GM18526 (cell line): ENCODE data around the gene ADGRD2.

Source experiments
- POLR2A ChIP-seq: IDR thresholded peaks from 3 replicates; pipeline ENCODE4 v1.6.1; 2011; ENCODE audit not compliant: insufficient read length; ENCODE audit errors: extremely low read depth

The ADGRD2 gene

DNA sequence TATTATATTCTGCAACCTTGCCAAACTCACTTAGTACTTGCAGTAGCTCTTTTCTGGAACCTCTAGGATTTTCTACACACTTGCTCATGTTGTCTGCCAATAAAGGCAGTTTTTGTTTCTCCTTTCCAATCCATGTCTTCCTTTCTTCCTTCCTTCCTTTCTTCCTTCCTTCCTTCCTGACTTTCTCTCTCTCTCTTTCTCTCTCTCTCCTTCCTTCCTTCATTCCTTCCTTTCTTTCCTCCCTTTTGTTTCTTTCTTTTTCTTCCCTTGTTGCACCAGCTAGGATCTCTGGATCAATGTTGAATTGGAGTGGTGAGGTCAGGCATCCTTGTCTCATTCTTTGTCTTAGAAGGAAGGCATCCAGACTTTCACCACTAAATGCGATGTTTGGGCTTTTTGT lies 12.5 kb downstream of the ADGRD2 start:
- no peak for TF ChIP-seq POLR2A

DNA sequence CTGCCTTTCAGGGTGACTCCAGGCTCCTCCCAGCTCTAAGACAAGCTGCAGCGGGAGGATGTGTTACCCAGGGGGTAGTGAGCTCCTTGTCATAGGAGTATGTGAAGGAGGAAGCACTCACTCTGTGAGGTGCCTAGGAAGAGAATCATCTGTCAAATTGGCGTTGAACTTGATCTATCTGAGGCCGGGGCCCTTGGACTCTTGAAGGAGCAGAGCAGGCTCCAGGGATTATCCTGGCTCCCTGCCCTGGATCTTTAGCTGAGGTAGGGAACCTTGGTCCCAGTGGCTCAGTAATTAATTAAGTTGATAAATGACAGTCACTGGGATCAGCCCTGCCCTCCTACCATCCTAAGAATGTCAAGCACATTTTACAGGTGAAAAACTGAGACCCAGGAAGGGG lies 15.5 kb downstream of the ADGRD2 start:
- no peak for TF ChIP-seq POLR2A

GRCh38 chr9:124467410-124468060 lies 17.3 kb downstream of the ADGRD2 start:
- no peak for TF ChIP-seq POLR2A

GRCh38 chr9:124468061-124468740 lies 17.9 kb downstream of the ADGRD2 start:
- TF ChIP-seq POLR2A = no peak

- no peak for TF ChIP-seq POLR2A
Measured at GRCh38 chr9:124469011-124469832, 19.0 kb downstream of the ADGRD2 start.

DNA sequence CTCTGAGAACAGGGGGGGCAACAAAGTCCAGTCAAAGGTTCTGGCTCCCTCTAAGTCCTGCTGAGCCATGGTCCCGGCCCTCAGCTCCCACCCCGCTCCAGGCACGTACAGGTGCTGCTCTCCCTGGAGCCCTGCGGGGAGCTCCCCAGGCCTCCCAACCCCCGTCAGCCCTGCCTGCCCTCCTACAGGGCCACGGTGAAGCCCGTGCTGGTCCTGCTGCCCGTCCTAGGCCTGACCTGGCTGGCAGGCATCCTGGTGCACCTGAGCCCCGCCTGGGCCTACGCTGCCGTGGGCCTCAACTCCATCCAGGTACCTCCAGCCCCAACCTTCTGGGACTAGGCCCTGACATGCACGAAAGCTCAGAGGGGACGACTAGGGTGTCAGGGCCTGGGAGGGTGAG lies 20.1 kb downstream of the ADGRD2 start:
- TF ChIP-seq POLR2A = no peak

DNA sequence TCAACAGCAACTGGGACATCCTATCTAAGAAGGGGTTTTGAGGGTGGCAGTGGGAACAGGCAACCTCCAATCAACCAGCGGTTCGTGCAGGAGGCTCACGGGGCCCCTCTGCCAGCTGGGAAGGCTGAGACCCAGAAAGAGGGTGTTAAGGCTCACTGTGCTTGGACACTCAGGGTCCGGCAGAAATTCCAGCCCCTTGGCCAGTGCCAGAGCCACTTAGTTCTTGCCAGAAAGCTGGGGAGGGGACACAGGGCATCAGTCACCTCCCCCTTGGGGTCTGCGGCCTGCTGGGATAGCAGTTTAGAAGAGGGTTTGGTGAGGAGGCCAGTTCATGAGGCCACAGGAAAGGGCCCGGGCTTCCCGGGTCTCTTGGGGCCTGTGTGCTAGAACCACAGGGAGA lies 20.5 kb downstream of the ADGRD2 start:
- no peak for TF ChIP-seq POLR2A

GRCh38 chr9:124471761-124472160 lies 21.5 kb downstream of the ADGRD2 start:
- TF ChIP-seq POLR2A = no peak

DNA sequence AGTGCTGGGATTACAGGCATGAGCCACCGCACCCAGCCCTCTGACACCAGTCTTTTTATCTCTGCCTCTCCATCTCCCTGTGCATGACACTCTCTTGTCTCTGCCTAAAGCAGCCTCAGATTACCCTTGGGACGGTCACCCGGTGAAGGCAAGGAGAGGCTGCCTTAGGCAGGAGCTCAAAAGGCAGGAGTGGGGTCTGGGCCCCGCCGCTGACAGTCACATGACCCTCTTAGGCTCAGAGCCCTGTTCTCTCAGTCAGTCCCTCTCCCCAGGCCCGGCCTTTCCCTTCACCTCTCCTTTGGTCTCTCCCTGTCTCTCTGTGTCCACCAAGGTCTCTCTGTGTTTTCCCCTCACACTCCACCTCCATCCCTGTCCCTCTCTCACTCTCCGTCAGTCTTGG lies 22.5 kb downstream of the ADGRD2 start:
- TF ChIP-seq POLR2A = no peak

DNA sequence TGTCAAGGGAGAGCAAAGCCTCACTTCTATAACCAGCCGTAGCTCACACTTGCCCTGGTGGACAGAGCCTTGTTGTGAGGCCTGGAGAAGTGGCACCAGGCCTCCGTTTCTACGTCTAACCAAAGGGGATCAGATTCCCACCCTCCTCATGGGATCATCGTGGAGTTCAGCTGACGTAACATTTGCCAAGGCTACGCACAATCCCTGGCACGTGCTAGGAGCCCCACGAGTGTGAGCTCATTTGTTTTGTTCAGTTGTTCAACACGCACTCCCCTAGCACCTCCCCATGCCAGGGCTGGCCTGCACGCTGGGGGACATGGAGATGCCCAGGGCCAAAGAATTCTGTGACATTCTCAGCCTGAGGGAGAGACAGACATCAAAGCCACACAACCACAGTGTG lies 23.1 kb downstream of the ADGRD2 start:
- TF ChIP-seq POLR2A = no peak

GRCh38 chr9:124474151-124474550 lies 23.9 kb downstream of the ADGRD2 start:
- TF ChIP-seq POLR2A = no peak

DNA sequence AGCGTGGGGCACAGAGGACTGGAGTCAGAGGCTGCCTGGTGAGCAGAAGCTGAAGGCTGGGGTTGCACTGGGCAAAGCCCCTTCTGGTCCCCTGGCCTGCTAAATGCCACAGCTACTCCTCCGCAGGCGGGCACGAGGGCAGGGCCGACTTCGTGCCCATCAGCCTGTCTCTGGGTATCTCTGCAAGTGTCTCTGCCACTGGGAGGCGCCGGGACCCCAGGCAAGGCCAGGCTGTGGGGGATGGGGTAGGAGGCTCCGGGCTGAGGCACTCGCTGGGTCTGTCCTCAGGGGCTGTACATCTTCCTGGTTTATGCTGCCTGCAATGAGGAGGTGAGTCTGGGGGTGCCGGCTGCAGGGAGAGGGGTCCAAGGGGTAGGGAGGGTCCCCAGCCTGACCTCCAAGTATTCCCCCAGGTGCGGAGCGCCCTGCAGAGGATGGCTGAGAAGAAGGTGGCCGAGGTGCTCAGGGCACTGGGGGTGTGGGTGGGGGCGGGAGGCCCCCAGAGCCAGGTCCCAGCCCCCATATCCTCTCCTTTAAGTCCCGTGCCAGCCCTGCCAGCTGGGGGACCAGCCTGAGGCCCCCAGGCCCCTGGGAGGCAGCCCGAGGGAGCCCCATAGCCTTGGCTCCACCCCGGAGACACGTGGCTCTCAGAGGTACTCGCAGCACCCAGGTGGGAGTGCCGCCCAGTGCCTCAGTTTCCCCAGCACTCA lies 25.1 kb downstream of the ADGRD2 start:
- TF ChIP-seq POLR2A = no peak

DNA sequence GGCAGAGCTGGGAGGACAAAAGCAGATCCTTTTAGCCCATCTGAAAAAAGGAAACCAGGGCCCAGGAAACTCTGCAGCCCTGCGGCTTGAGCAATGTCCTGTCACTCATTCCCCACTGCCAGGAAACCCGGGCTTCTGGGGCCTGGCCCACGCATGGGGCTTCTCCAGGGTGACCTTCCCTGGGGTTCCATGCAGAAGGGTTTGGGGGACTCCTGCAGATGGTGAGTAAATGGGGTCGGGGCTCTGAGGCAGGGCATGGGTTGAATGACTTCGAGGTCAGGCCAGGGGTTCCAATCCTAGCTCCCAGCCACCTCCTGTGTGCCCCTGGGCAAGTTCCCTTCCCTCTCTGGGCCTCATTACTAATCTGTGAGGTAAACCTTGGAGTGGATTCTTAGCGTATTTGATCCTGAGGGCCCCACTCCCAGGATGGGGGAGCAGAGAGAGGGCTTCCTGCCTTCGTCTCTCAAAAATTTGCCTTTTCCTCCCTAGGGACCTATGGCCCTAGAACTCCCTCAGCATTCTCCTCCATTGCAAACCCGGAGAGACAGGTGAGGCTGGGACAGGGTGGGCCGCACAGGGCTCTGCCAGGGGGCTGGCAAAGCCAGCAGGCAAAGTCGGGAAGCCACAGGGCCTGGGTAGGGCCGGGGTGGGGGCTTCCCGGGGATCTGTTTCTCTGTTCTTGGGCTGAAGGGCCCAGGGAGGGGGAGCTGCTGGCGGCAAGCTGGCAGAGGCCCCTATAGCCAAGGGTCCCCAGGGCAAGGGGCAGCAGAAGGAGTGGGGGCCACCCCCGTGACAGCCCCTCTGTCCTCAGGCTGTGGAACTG lies 25.8 kb downstream of the ADGRD2 start:
- TF ChIP-seq POLR2A = no peak

GRCh38 chr9:124477211-124477647 lies 27.0 kb downstream of the ADGRD2 start:
- TF ChIP-seq POLR2A = no peak
